ENCODE data around the gene NPIPB2. TPM values are rescaled to one million over a fixed set of nuclear protein-coding genes. Genes with fewer than 3 reads are reported as not detected.

NPIPB2 gene
- total and polyA plus RNA-seq, 2 of the 8 experiments (the other 6 are each of a cell fraction or from before 2014, with no cell fraction given), result 7.5 to 8.3 TPM

- TF ChIP-seq CHD7 (IDR thresholded peaks at IDR 0.05; ENCODE audit: insufficient replicate concordance, low read length) (no peak), TAF1 (IDR thresholded peaks at IDR 0.05; ENCODE audit: low read depth, low read length) (peak; percentile 74), CBX8 (IDR thresholded peaks at IDR 0.05; ENCODE audit: borderline replicate concordance, low read depth, low read length) (no peak), USF2 (IDR thresholded peaks at IDR 0.05; ENCODE audit: low read length) (peak; percentile 25; the same call in 1 of the 2 replicates), SRF (IDR thresholded peaks at IDR 0.05; ENCODE audit: low read depth, low read length) (0 out of 2 replicates have a peak, but pooled peaks have one; percentile 13), SIN3A (conservative IDR thresholded peaks at IDR 0.05 in 1 of 2, IDR thresholded peaks at IDR 0.05 in 1 of 2; ENCODE audit: low read depth in 1 of 2, low read length in 2 of 2) (peak; percentile 73 to 90; a peak in 2 of 4 replicates), SP4 (IDR thresholded peaks at IDR 0.05; ENCODE audit: low read length) (peak; percentile 66; the same call in 1 of the 2 replicates), KDM5A (IDR thresholded peaks at IDR 0.05; ENCODE audit: low read length) (no peak)
These were observed 26.0 kb downstream of the NPIPB2 start, which contains the start of gene GSPT1 (continued) for GRCh38 chr16:11915644-11916523.

Data from H1 (cell line).